ENCODE data around the gene TNFRSF11A. TPM values are rescaled to one million over a fixed set of nuclear protein-coding genes. Genes with fewer than 3 reads are reported as not detected.

TNFRSF11A gene
- total and polyA plus RNA-seq, 9 donors, result 2.0 to 3.8 (median 2.9) TPM

GRCh38 chr18:62372882-62373281 is 47.8 kb downstream of the TNFRSF11A start:
- H3K4me1 ChIP-seq (ENCODE audit: control insufficient read depth, insufficient read depth, low read length), result peaks cover 11% of the 10 kb centered on the region

GRCh38 chr18:62374410-62374965 is 49.4 kb downstream of the TNFRSF11A start:
- WGBS (ENCODE audit: insufficient coverage), result 60% methylated on average over 1 of the region's 1 CpG
- DNase-seq, result no peak
- H3K9me3 ChIP-seq (replicated peaks; ENCODE audit: control insufficient read depth, low read depth, low read length), result no peaks in the 10 kb centered on the region
- no peak overlapping the region for H3K27ac ChIP-seq (ENCODE audit: low read length)
- H3K4me1 ChIP-seq (ENCODE audit: control insufficient read depth, insufficient read depth, low read length), result peaks cover 11% of the 10 kb centered on the region
- H3K27me3 ChIP-seq (ENCODE audit: control insufficient read depth, insufficient read depth, low read length), result no peaks in the 10 kb centered on the region
- H3K4me3 ChIP-seq (ENCODE audit: low read length), result no peak overlapping the region
- no peaks in the 10 kb centered on the region for H3K36me3 ChIP-seq (ENCODE audit: control insufficient read depth, insufficient read depth, low read length)

More at GRCh38 chr18:62372882-62373281, 47.8 kb downstream of the TNFRSF11A start:
- Histone ChIP-seq H3K4me3 (ENCODE audit: low read length) (no peak overlapping the region), H3K36me3 (ENCODE audit: control insufficient read depth, insufficient read depth, low read length) (peaks cover 2% of the 10 kb centered on the region), H3K9me3 (replicated peaks; ENCODE audit: control insufficient read depth, low read depth, low read length) (no peaks in the 10 kb centered on the region), H3K27ac (ENCODE audit: low read length) (no peak overlapping the region), H3K27me3 (ENCODE audit: control insufficient read depth, insufficient read depth, low read length) (no peaks in the 10 kb centered on the region)
- no CpG with 5 or more reads among the region's 4 CpGs for WGBS (ENCODE audit: insufficient coverage)
- DNase-seq, result no peak

DNA sequence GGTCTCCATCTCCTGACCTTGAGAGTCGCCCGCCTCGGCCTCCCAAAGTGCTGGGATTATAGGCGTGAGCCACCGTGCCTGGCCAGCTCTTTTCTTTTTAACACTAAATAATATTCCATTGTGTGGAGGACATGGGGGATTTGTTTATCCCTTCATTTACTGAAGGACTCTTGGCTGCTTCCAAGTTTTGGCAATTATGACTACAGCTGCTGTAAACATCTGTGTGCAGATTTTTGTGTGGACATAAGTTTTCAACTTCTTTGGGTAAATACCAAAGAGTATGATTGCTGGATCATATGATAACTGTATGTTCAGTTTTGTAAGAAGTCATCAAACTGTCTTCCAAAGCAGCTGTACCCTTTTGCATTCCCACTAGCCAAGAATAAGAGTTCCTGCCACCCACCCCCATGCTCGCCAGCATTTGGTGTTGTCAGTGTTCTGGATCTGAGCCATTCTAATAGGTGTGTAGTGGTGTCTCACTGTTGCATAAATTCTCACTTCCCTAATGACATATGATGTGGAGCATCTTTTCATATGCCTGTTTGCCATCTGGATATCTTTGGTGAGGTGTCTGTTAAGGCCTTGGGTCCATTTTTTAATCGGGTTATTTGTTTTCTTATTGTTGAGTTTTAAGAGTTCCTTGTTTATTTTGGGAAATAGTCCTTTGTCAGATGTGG is 52.2 kb downstream of the TNFRSF11A start:
- Histone ChIP-seq H3K9me3 (replicated peaks; ENCODE audit: control insufficient read depth, low read depth, low read length) (no peaks in the 10 kb centered on the region), H3K27ac (ENCODE audit: low read length) (no peak overlapping the region), H3K4me1 (ENCODE audit: control insufficient read depth, insufficient read depth, low read length) (no peaks in the 10 kb centered on the region), H3K4me3 (ENCODE audit: low read length) (no peak overlapping the region), H3K36me3 (ENCODE audit: control insufficient read depth, insufficient read depth, low read length) (no peaks in the 10 kb centered on the region), H3K27me3 (ENCODE audit: control insufficient read depth, insufficient read depth, low read length) (no peaks in the 10 kb centered on the region)
- no CpG with 5 or more reads among the region's 7 CpGs for whole genome bisulfite sequencing (ENCODE audit: insufficient coverage)
- peak; percentile 93 for DNase-seq

DNA sequence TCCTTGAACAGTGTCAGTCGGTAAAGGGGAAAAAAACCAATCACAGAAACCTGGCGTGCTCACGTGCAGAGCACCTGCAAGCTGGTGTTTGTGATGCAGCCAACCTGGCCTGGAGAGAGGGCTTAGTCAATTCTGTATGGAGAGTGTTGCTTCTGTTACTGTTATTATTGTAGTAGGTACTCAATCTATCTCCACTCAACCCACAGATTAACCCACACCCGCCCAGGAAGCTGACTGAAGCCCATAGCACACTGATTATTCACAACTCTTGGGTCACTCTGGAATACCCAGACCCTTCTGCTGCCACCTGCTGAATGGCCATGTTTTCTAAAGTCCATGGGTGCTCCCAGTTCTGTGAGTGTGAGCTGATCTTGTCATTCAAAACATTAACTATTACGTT is 53.9 kb downstream of the TNFRSF11A start:
- no peaks in the 10 kb centered on the region for H3K4me1 ChIP-seq (ENCODE audit: control insufficient read depth, insufficient read depth, low read length)
- H3K27me3 ChIP-seq (ENCODE audit: control insufficient read depth, insufficient read depth, low read length), result no peaks in the 10 kb centered on the region
- no peak overlapping the region for H3K27ac ChIP-seq (ENCODE audit: low read length)
- 100% methylated on average over 1 of the region's 5 CpGs for WGBS (ENCODE audit: insufficient coverage)
- no peaks in the 10 kb centered on the region for H3K36me3 ChIP-seq (ENCODE audit: control insufficient read depth, insufficient read depth, low read length)
- H3K4me3 ChIP-seq (ENCODE audit: low read length), result no peak overlapping the region
- DNase-seq, result no peak
- no peaks in the 10 kb centered on the region for H3K9me3 ChIP-seq (replicated peaks; ENCODE audit: control insufficient read depth, low read depth, low read length)

- WGBS (ENCODE audit: insufficient coverage), result no CpG with 5 or more reads among the region's 5 CpGs
Observed at GRCh38 chr18:62381373-62381772, 56.3 kb downstream of the TNFRSF11A start.

GRCh38 chr18:62384068-62384467 is 59.0 kb downstream of the TNFRSF11A start:
- Histone ChIP-seq H3K27me3 (ENCODE audit: control insufficient read depth, insufficient read depth, low read length) (no peaks in the 10 kb centered on the region), H3K4me1 (ENCODE audit: control insufficient read depth, insufficient read depth, low read length) (peaks cover 2% of the 10 kb centered on the region), H3K9me3 (replicated peaks; ENCODE audit: control insufficient read depth, low read depth, low read length) (no peaks in the 10 kb centered on the region), H3K27ac (ENCODE audit: low read length) (no peak overlapping the region), H3K4me3 (ENCODE audit: low read length) (no peak overlapping the region), H3K36me3 (ENCODE audit: control insufficient read depth, insufficient read depth, low read length) (no peaks in the 10 kb centered on the region)
- WGBS (ENCODE audit: insufficient coverage), result 43% methylated on average over 1 of the region's 1 CpG
- no peak for DNase-seq

More at GRCh38 chr18:62381373-62381772, 56.3 kb downstream of the TNFRSF11A start:
- Histone ChIP-seq H3K4me1 (ENCODE audit: control insufficient read depth, insufficient read depth, low read length) (no peaks in the 10 kb centered on the region), H3K27ac (ENCODE audit: low read length) (no peak overlapping the region), H3K9me3 (replicated peaks; ENCODE audit: control insufficient read depth, low read depth, low read length) (no peaks in the 10 kb centered on the region), H3K27me3 (ENCODE audit: control insufficient read depth, insufficient read depth, low read length) (no peaks in the 10 kb centered on the region), H3K36me3 (ENCODE audit: control insufficient read depth, insufficient read depth, low read length) (no peaks in the 10 kb centered on the region), H3K4me3 (ENCODE audit: low read length) (no peak overlapping the region)
- DNase-seq, result no peak

GRCh38 chr18:62384610-62385097 is 59.5 kb downstream of the TNFRSF11A start:
- peak overlapping the region; percentile 26 for H3K4me3 ChIP-seq (ENCODE audit: low read length)
- 51% methylated on average over 46 of the region's 46 CpGs for WGBS (ENCODE audit: insufficient coverage)
- H3K36me3 ChIP-seq (ENCODE audit: control insufficient read depth, insufficient read depth, low read length), result no peaks in the 10 kb centered on the region
- peaks cover 2% of the 10 kb centered on the region for H3K4me1 ChIP-seq (ENCODE audit: control insufficient read depth, insufficient read depth, low read length)
- H3K9me3 ChIP-seq (replicated peaks; ENCODE audit: control insufficient read depth, low read depth, low read length), result no peaks in the 10 kb centered on the region
- no peaks in the 10 kb centered on the region for H3K27me3 ChIP-seq (ENCODE audit: control insufficient read depth, insufficient read depth, low read length)
- no peak overlapping the region for H3K27ac ChIP-seq (ENCODE audit: low read length)
- no peak for DNase-seq

- H3K9me3 ChIP-seq (replicated peaks; ENCODE audit: control insufficient read depth, low read depth, low read length), result no peaks in the 10 kb centered on the region
- H3K27ac ChIP-seq (ENCODE audit: low read length), result no peak overlapping the region
- no peaks in the 10 kb centered on the region for H3K27me3 ChIP-seq (ENCODE audit: control insufficient read depth, insufficient read depth, low read length)
- no peaks in the 10 kb centered on the region for H3K36me3 ChIP-seq (ENCODE audit: control insufficient read depth, insufficient read depth, low read length)
- H3K4me1 ChIP-seq (ENCODE audit: control insufficient read depth, insufficient read depth, low read length), result peaks cover 2% of the 10 kb centered on the region
- no peak overlapping the region for H3K4me3 ChIP-seq (ENCODE audit: low read length)
- DNase-seq, result no peak
- 78% methylated on average over 1 of the region's 5 CpGs for WGBS (ENCODE audit: insufficient coverage)
Observed at GRCh38 chr18:62386091-62386490, 61.0 kb downstream of the TNFRSF11A start.

GRCh38 chr18:62386601-62387000 is 61.5 kb downstream of the TNFRSF11A start:
- no peaks in the 10 kb centered on the region for H3K36me3 ChIP-seq (ENCODE audit: control insufficient read depth, insufficient read depth, low read length)
- H3K9me3 ChIP-seq (replicated peaks; ENCODE audit: control insufficient read depth, low read depth, low read length), result no peaks in the 10 kb centered on the region
- no peak overlapping the region for H3K4me3 ChIP-seq (ENCODE audit: low read length)
- no peaks in the 10 kb centered on the region for H3K27me3 ChIP-seq (ENCODE audit: control insufficient read depth, insufficient read depth, low read length)
- WGBS (ENCODE audit: insufficient coverage), result no CpG with 5 or more reads among the region's 4 CpGs
- DNase-seq, result no peak
- H3K27ac ChIP-seq (ENCODE audit: low read length), result no peak overlapping the region
- H3K4me1 ChIP-seq (ENCODE audit: control insufficient read depth, insufficient read depth, low read length), result peaks cover 2% of the 10 kb centered on the region

- DNase-seq, result no peak
- no CpG with 5 or more reads among the region's 2 CpGs for WGBS (ENCODE audit: insufficient coverage)
Observed at GRCh38 chr18:62387257-62387656, 62.1 kb downstream of the TNFRSF11A start.

More at GRCh38 chr18:62387257-62387656, 62.1 kb downstream of the TNFRSF11A start:
- Histone ChIP-seq H3K27me3 (ENCODE audit: control insufficient read depth, insufficient read depth, low read length) (no peaks in the 10 kb centered on the region), H3K4me3 (ENCODE audit: low read length) (no peak overlapping the region), H3K36me3 (ENCODE audit: control insufficient read depth, insufficient read depth, low read length) (no peaks in the 10 kb centered on the region), H3K27ac (ENCODE audit: low read length) (no peak overlapping the region), H3K9me3 (replicated peaks; ENCODE audit: control insufficient read depth, low read depth, low read length) (no peaks in the 10 kb centered on the region), H3K4me1 (ENCODE audit: control insufficient read depth, insufficient read depth, low read length) (peaks cover 2% of the 10 kb centered on the region)
